Left lung (tissue), 10 donors: ENCODE measurements around the gene ZIC2. TPM values are rescaled to one million over a fixed set of nuclear protein-coding genes. Genes with fewer than 3 reads are reported as not detected.

Experiments
- ATAC-seq: fragments of 200-7000 bp; cut with Tn5 transposase; one replicate; pipeline ENCODE4 v1.9.1; 2020; ENCODE audit warnings: moderate library complexity
- DNase-seq, 4 donors: peaks; one replicate each; pipeline ENCODE4 v3.0.0-alpha.2; 2013 to 2020
- H3K27ac ChIP-seq, 2 donors: fragments of 200-600 bp; sonication (generic) in 1 of 2; one replicate each; pipeline versions ENCODE4 v1.5.0 to v1.8.0; 2020 to 2021
- H3K27me3 ChIP-seq, 2 donors: fragments of 200-600 bp; sonication (generic) in 1 of 2; one replicate each; pipeline versions ENCODE4 v1.5.0 to v1.8.0; 2020 to 2021
- H3K36me3 ChIP-seq, 2 donors: fragments of 200-600 bp; sonication (generic) in 1 of 2; one replicate each; pipeline versions ENCODE4 v1.5.0 to v1.8.0; 2020 to 2021
- H3K4me1 ChIP-seq, 2 donors: fragments of 200-600 bp; one replicate each; pipeline ENCODE4 v1.8.0; 2021
- H3K4me3 ChIP-seq, 2 donors: fragments of 200-600 bp; sonication (generic) in 1 of 2; one replicate each; pipeline versions ENCODE4 v1.5.0 to v1.8.0; 2020 to 2021; ENCODE audit warnings: mild to moderate bottlenecking in 1 of 2
- H3K9me3 ChIP-seq, 2 donors: fragments of 200-600 bp; sonication (generic) in 1 of 2; one replicate each; pipeline versions ENCODE4 v1.5.0 to v1.8.0; 2020 to 2021
- intact Hi-C, 2 donors: fragments of 100-400 bp; cut with DNase I; formaldehyde crosslinking; loops; one replicate each; pipeline versions ENCODE4 v1.11.2 to v1.14.2; 2022
- polyA plus RNA-seq, 6 donors: library from polyadenylated mRNA; unstranded; fragments of 120-200 nt; gene quantifications; one replicate each; pipeline ENCODE4 v1.2.1, GENCODE V29; 2013; ENCODE audit not compliant: insufficient read length in 6 of 6
- total RNA-seq, 2 donors: library from RNA; stranded (reverse); fragmentation: NEBNext Ultra II Directional; extraction: Animal tissue kit (Norgen Biotek cat#: 25700); gene quantifications; one replicate each; pipeline ENCODE4 v1.2.1, GENCODE V29; 2021
- TF ChIP-seq, protein P1 (sequence below), 2 donors: fragments of 200-600 bp; sonication (generic) in 1 of 2; IDR thresholded peaks; one replicate each; pipeline versions ENCODE4 v1.5.0 to v1.8.0; 2021; ENCODE audit warnings: antibody characterized with exemption in 2 of 2
- donor health status: DM: no; HTN: yes; CAD: no.
- donor health status: DM: no; HTN: no; CAD: no.

The ZIC2 gene
- total and polyA plus RNA-seq, 8 donors: 0.06 to 0.21 (median 0.15) TPM; not detected in 4

GRCh38 chr13:99955747-99956472 is 25.7 kb upstream of the ZIC2 start:
- DNase-seq (peak in 2 of 4 donors; percentile 61 to 75), ATAC-seq (peak; percentile 31)
- intact Hi-C loops: no loop called here
- Histone ChIP-seq H3K9me3 (no peaks in the 10 kb centered on the region), H3K27me3 (peaks cover 72 to 95% of the 10 kb centered on the region in 2 donors), H3K36me3 (no peaks in the 10 kb centered on the region), H3K27ac (no peak overlapping the region), H3K4me3 (peak overlapping the region; percentile 1 to 19), H3K4me1 (peaks cover 16 to 25% of the 10 kb centered on the region in 2 donors)
- TF ChIP-seq, protein P1, sequence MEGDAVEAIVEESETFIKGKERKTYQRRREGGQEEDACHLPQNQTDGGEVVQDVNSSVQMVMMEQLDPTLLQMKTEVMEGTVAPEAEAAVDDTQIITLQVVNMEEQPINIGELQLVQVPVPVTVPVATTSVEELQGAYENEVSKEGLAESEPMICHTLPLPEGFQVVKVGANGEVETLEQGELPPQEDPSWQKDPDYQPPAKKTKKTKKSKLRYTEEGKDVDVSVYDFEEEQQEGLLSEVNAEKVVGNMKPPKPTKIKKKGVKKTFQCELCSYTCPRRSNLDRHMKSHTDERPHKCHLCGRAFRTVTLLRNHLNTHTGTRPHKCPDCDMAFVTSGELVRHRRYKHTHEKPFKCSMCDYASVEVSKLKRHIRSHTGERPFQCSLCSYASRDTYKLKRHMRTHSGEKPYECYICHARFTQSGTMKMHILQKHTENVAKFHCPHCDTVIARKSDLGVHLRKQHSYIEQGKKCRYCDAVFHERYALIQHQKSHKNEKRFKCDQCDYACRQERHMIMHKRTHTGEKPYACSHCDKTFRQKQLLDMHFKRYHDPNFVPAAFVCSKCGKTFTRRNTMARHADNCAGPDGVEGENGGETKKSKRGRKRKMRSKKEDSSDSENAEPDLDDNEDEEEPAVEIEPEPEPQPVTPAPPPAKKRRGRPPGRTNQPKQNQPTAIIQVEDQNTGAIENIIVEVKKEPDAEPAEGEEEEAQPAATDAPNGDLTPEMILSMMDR (IDR thresholded peaks at IDR 0.05): no peak

- Histone ChIP-seq H3K4me3 (peak overlapping the region; percentile 1 to 19), H3K27me3 (peaks cover 80 to 100% of the 10 kb centered on the region in 2 donors), H3K4me1 (peaks cover 16 to 25% of the 10 kb centered on the region in 2 donors), H3K27ac (no peak overlapping the region), H3K36me3 (no peaks in the 10 kb centered on the region), H3K9me3 (no peaks in the 10 kb centered on the region)
- DNase-seq: peak in 1 of 4 donors; percentile 75
- TF ChIP-seq, protein P1 (IDR thresholded peaks at IDR 0.05): no peak
- intact Hi-C loops: no loop called here
- ATAC-seq: peak; percentile 20
These were observed 24.9 kb upstream of the ZIC2 start for GRCh38 chr13:99956473-99957349.

DNA sequence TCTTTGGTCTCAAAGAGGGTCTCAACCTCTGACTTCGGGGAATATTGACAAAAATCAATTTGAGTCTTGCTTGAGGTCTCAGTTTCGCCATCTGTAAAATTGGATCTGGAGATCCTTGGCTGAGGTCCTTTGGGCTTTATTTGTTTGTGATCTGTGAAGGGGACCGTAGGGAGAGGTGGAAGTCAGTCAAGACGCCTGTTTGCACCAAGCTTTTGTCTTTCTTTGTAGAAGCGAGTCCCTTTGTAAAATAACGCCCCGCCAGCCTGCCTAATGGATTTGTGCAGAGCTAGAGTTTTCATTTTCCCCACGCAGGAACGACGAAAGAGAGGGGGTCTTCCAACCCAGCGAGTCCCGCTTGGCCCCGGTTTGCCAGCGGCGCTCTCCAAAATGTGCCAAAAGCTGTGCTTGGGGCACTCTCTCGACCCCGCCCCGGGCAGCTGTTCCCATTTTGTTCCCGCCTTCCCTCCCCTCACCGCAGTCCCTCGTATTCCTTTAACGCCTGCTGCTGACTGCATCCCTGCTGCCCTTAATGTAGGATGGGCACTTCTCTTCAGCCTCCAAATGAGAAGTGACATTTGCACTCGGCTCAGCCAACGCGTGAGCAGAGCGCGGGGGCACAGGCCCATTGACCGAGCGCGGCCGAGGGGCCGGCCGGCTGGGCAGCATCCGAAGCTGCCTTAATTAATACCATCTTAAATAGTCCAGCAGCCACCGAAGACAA is 23.0 kb upstream of the ZIC2 start:
- no peaks in the 10 kb centered on the region for H3K36me3 ChIP-seq
- peaks cover 16 to 25% of the 10 kb centered on the region in 2 donors for H3K4me1 ChIP-seq
- no peak overlapping the region for H3K4me3 ChIP-seq
- H3K27ac ChIP-seq: no peak overlapping the region
- DNase-seq (no peak), ATAC-seq (no peak)
- H3K27me3 ChIP-seq: peaks cover 95 to 100% of the 10 kb centered on the region in 2 donors
- intact Hi-C loops: no loop called here
- no peaks in the 10 kb centered on the region for H3K9me3 ChIP-seq
- TF ChIP-seq, protein P1 (IDR thresholded peaks at IDR 0.05): no peak

DNA sequence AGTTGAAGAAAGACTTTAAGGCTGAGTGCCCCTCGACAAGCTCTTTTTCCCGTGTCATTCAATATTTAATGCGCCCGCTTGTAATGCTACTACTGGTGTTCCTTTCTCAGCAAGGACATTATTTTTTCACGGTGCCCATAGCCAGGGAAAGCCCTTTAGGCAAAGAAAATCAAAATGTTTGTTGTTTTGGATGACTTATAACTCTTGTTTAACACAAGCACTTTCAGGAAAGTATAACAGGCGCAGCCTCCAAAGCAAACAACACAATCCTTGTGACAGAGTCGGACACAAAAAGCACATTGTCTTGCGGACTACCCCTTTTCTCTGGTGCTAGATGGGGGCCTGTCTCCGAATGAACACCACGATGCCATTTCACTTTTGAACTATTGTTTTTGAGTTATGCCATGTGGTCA is 22.5 kb upstream of the ZIC2 start:
- no peak overlapping the region for H3K27ac ChIP-seq
- no peak overlapping the region for H3K4me3 ChIP-seq
- H3K4me1 ChIP-seq: peaks cover 16 to 25% of the 10 kb centered on the region in 2 donors
- ATAC-seq (no peak), DNase-seq (no peak)
- intact Hi-C loops: no loop called here
- TF ChIP-seq, protein P1 (IDR thresholded peaks at IDR 0.05): no peak
- H3K36me3 ChIP-seq: no peaks in the 10 kb centered on the region
- peaks cover 95 to 100% of the 10 kb centered on the region in 2 donors for H3K27me3 ChIP-seq
- no peaks in the 10 kb centered on the region for H3K9me3 ChIP-seq
